Measurements from ENCODE around the gene SMAD3.

- TF ChIP-seq CTCF (IDR thresholded peaks at IDR 0.05; ENCODE audit: poor library complexity, severe bottlenecking) = no peak
- no peak for TF ChIP-seq POLR2AphosphoS5 (IDR thresholded peaks at IDR 0.05)
- no peak for TF ChIP-seq EZH2 (IDR thresholded peaks at IDR 0.05; ENCODE audit: borderline replicate concordance, insufficient read depth, low read length, poor library complexity, severe bottlenecking)
- TF ChIP-seq RAD21 (conservative IDR thresholded peaks at IDR 0.05) = no peak
- TF ChIP-seq EP300 (conservative IDR thresholded peaks at IDR 0.05; ENCODE audit: poor library complexity, severe bottlenecking) = no peak
- no peak for TF ChIP-seq SMC3 (conservative IDR thresholded peaks at IDR 0.05; ENCODE audit: poor library complexity)
- no peak for TF ChIP-seq TAF1 (IDR thresholded peaks at IDR 0.05; ENCODE audit: low read depth)
- TF ChIP-seq MXI1 (conservative IDR thresholded peaks at IDR 0.05; ENCODE audit: poor library complexity, severe bottlenecking) = no peak
- no peak for TF ChIP-seq REST (IDR thresholded peaks at IDR 0.05; ENCODE audit: borderline replicate concordance)
Measured at GRCh38 chr15:67126551-67127330, 61.3 kb downstream of the SMAD3 start.

All from neural cell (in vitro differentiated cells).